Measurements from ENCODE around the gene CENPL.

- TF ChIP-seq CTCF (conservative IDR thresholded peaks at IDR 0.05) = no peak
- TF ChIP-seq EZH2 (IDR thresholded peaks at IDR 0.05; ENCODE audit: low read depth) = no peak
Observed at GRCh38 chr1:173824315-173825081, at the start of gene CENPL, which contains the start of gene DARS2.
